ENCODE data around the gene PAFAH1B1.
A peak's percentile ranks its signal among the peaks of the same experiment; 100 is the strongest.

The PAFAH1B1 gene

GRCh38 chr17:2634361-2634960 is 41.0 kb downstream of the PAFAH1B1 start (continued):
- TF ChIP-seq ZSCAN23 (tag by site-specific recombination; IDR thresholded peaks at IDR 0.05), result peak; percentile 36; the same call in 1 of the 2 replicates
- TF ChIP-seq PRDM6 (tag by site-specific recombination; IDR thresholded peaks at IDR 0.05), result peak; percentile 87
- no peak for TF ChIP-seq ZNF114 (tag by site-specific recombination; IDR thresholded peaks at IDR 0.05)
- TF ChIP-seq BCL11B (tag by site-specific recombination; IDR thresholded peaks at IDR 0.05; ENCODE audit: low read depth), result no peak
- 0 out of 2 replicates have a peak, but pooled peaks have one; percentile 76 for TF ChIP-seq ZNF184 (tag by site-specific recombination; IDR thresholded peaks at IDR 0.05)
- no peak for TF ChIP-seq ZNF37A (tag by site-specific recombination; IDR thresholded peaks at IDR 0.05)
- no peak for TF ChIP-seq ZNF10 (tag by site-specific recombination; IDR thresholded peaks at IDR 0.05)
- no peak for TF ChIP-seq ZNF514 (tag by site-specific recombination; IDR thresholded peaks at IDR 0.05)
- no peak for TF ChIP-seq ZNF221 (tag by site-specific recombination; IDR thresholded peaks at IDR 0.05; ENCODE audit: borderline replicate concordance)
- no peak for TF ChIP-seq ZNF280D (tag by site-specific recombination; IDR thresholded peaks at IDR 0.05)
- no peak for TF ChIP-seq ZNF19 (tag by site-specific recombination; IDR thresholded peaks at IDR 0.05; ENCODE audit: low read depth)
- TF ChIP-seq KLF8 (tag by site-specific recombination; IDR thresholded peaks at IDR 0.05), result peak; percentile 64
- peak; percentile 49 for TF ChIP-seq INSM2 (tag by site-specific recombination; IDR thresholded peaks at IDR 0.05)
- TF ChIP-seq PRDM1 (tag by site-specific recombination; IDR thresholded peaks at IDR 0.05), result peak; percentile 70
- TF ChIP-seq ZNF76 (tag by site-specific recombination; IDR thresholded peaks at IDR 0.05; ENCODE audit: borderline replicate concordance, low read depth), result no peak
- no peak for TF ChIP-seq ZNF549 (tag by site-specific recombination; IDR thresholded peaks at IDR 0.05)
- TF ChIP-seq ZSCAN16 (tag by site-specific recombination; IDR thresholded peaks at IDR 0.05), result peak; percentile 96
- peak; percentile 97 for TF ChIP-seq ZNF664 (tag by site-specific recombination; IDR thresholded peaks at IDR 0.05)
- TF ChIP-seq YY1 (tag by site-specific recombination; IDR thresholded peaks at IDR 0.05), result no peak
- TF ChIP-seq ZNF600 (tag by site-specific recombination; IDR thresholded peaks at IDR 0.05), result peak; percentile 60; the same call in 1 of the 2 replicates
- no peak for TF ChIP-seq ZNF423 (tag by site-specific recombination; IDR thresholded peaks at IDR 0.05)
- TF ChIP-seq ZNF791 (tag by site-specific recombination; IDR thresholded peaks at IDR 0.05), result no peak
- peak; percentile 52; the same call in 1 of the 2 replicates for TF ChIP-seq ZBTB21 (tag by site-specific recombination; IDR thresholded peaks at IDR 0.05)
- peak; percentile 71; the same call in 1 of the 2 replicates for TF ChIP-seq ZNF501 (tag by site-specific recombination; IDR thresholded peaks at IDR 0.05)
- TF ChIP-seq ZNF248 (tag by site-specific recombination; IDR thresholded peaks at IDR 0.05), result no peak
- TF ChIP-seq WT1 (tag by site-specific recombination; IDR thresholded peaks at IDR 0.05), result peak; percentile 48
- no peak for TF ChIP-seq AEBP2 (tag by site-specific recombination; IDR thresholded peaks at IDR 0.05; ENCODE audit: borderline replicate concordance)
- TF ChIP-seq GLIS1 (tag by site-specific recombination; IDR thresholded peaks at IDR 0.05), result peak; percentile 93
- TF ChIP-seq ZNF16 (tag by site-specific recombination; IDR thresholded peaks at IDR 0.05; ENCODE audit: low read depth), result no peak
- peak; percentile 71; the same call in 1 of the 2 replicates for TF ChIP-seq ZNF335 (tag by site-specific recombination; conservative IDR thresholded peaks at IDR 0.05)
- no peak for TF ChIP-seq ZNF433 (tag by site-specific recombination; IDR thresholded peaks at IDR 0.05; ENCODE audit: low read depth)
- peak; percentile 92 for TF ChIP-seq ZIC2 (tag by site-specific recombination; IDR thresholded peaks at IDR 0.05)
- TF ChIP-seq ZNF132 (tag by site-specific recombination; IDR thresholded peaks at IDR 0.05; ENCODE audit: borderline replicate concordance), result no peak
- 0 out of 2 replicates have a peak, but pooled peaks have one; percentile 20 for TF ChIP-seq ZNF2 (tag by site-specific recombination; IDR thresholded peaks at IDR 0.05)
- no peak for TF ChIP-seq ZNF133 (tag by site-specific recombination; IDR thresholded peaks at IDR 0.05)
- TF ChIP-seq ZFP69B (tag by site-specific recombination; IDR thresholded peaks at IDR 0.05), result peak; percentile 47

All from HEK293 (cell line).